Loucy (cell line): ENCODE results near the gene JMJD8.

Experiments used
- H2AFZ ChIP-seq: fragments of 200-600 bp; sonication (generic); 2 replicates; pipeline ENCODE4 v1.6.0; 2016; ENCODE audit warnings: antibody characterized with exemption, mild to moderate bottlenecking, low read length, moderate library complexity
- H3F3A ChIP-seq: fragments of 200-600 bp; 2 replicates; pipeline ENCODE4 v1.6.0; 2016; ENCODE audit warnings: antibody characterized with exemption, low read depth, mild to moderate bottlenecking
- H3K27me3 ChIP-seq: fragments of 200-600 bp; sonication (generic); 2 replicates; pipeline ENCODE4 v1.6.1; 2014; ENCODE audit warnings: low read length, mild to moderate bottlenecking; ENCODE audit not compliant: insufficient read depth, poor library complexity, severe bottlenecking
- H3K36me3 ChIP-seq: fragments of 200-600 bp; sonication (generic); 2 replicates; pipeline ENCODE4 v1.6.1; 2016; ENCODE audit warnings: low read length; ENCODE audit not compliant: insufficient read depth
- H3K4me1 ChIP-seq: fragments of 200-600 bp; sonication (generic); 2 replicates; pipeline ENCODE4 v1.5.1; 2014; ENCODE audit warnings: low read length, mild to moderate bottlenecking; ENCODE audit not compliant: insufficient read depth, poor library complexity, severe bottlenecking
- H3K4me2 ChIP-seq: fragments of 200-600 bp; sonication (generic); 2 replicates; pipeline ENCODE4 v1.6.0; 2014; ENCODE audit warnings: antibody characterized with exemption, low read length, low read depth, mild to moderate bottlenecking; ENCODE audit not compliant: poor library complexity, severe bottlenecking
- H3K4me3 ChIP-seq: fragments of 200-600 bp; sonication (generic); 2 replicates; pipeline ENCODE4 v1.5.1; 2014; ENCODE audit warnings: low read length, mild to moderate bottlenecking, mixed read lengths; ENCODE audit not compliant: poor library complexity, severe bottlenecking
- H3K79me2 ChIP-seq: fragments of 200-600 bp; sonication (generic); 2 replicates; pipeline ENCODE4 v1.6.1; 2014; ENCODE audit warnings: low read length; ENCODE audit not compliant: insufficient read depth
- H3K9ac ChIP-seq: fragments of 200-600 bp; sonication (generic); 2 replicates; pipeline ENCODE4 v1.6.0; 2014; ENCODE audit warnings: mild to moderate bottlenecking, low read depth, low read length, moderate library complexity; ENCODE audit not compliant: poor library complexity, severe bottlenecking
- H3K9me2 ChIP-seq: fragments of 200-600 bp; sonication (generic); replicated peaks from 2 replicates; pipeline ENCODE4 v1.6.1; 2016; ENCODE audit warnings: low read depth, low read length, mixed read lengths
- H3K9me3 ChIP-seq: fragments of 200-600 bp; sonication (generic); 2 replicates; pipeline ENCODE4 v1.6.1; 2014; ENCODE audit warnings: mild to moderate bottlenecking, antibody characterized with exemption, low read length, low read depth; ENCODE audit not compliant: insufficient read depth
- H4K20me1 ChIP-seq: fragments of 200-600 bp; sonication (generic); 2 replicates; pipeline ENCODE4 v1.6.0; 2014; ENCODE audit warnings: antibody characterized with exemption, low read length, mild to moderate bottlenecking; ENCODE audit not compliant: insufficient read depth, poor library complexity, severe bottlenecking
- EZH2phosphoT487 ChIP-seq: fragments of 200-600 bp; IDR thresholded peaks from 2 replicates; pipeline ENCODE4 v1.6.1; 2018; ENCODE audit warnings: antibody characterized with exemption, mild to moderate bottlenecking, moderate library complexity, borderline replicate concordance
- TF ChIP-seq, protein P1 (sequence below): fragments of 200-600 bp; sonication (generic); conservative IDR thresholded peaks from 2 replicates; pipeline ENCODE4 v1.5.1; 2014; ENCODE audit warnings: mild to moderate bottlenecking, antibody characterized with exemption, low read length

JMJD8 gene

GRCh38 chr16:704552-705380 lies 20.6 kb upstream of the JMJD8 start:
- Histone ChIP-seq H2AFZ (no peak overlapping the region), H3K36me3 (no peaks in the 10 kb centered on the region), H4K20me1 (no peaks in the 10 kb centered on the region), H3K9me3 (no peaks in the 10 kb centered on the region), H3K27me3 (no peaks in the 10 kb centered on the region), H3K9ac (no peak overlapping the region), H3K4me1 (no peaks in the 10 kb centered on the region), H3K4me2 (no peak overlapping the region), H3K4me3 (no peak overlapping the region), H3K9me2 (no peaks in the 10 kb centered on the region), H3F3A (no peaks in the 10 kb centered on the region), H3K79me2 (no peaks in the 10 kb centered on the region)
- TF ChIP-seq, protein P1, sequence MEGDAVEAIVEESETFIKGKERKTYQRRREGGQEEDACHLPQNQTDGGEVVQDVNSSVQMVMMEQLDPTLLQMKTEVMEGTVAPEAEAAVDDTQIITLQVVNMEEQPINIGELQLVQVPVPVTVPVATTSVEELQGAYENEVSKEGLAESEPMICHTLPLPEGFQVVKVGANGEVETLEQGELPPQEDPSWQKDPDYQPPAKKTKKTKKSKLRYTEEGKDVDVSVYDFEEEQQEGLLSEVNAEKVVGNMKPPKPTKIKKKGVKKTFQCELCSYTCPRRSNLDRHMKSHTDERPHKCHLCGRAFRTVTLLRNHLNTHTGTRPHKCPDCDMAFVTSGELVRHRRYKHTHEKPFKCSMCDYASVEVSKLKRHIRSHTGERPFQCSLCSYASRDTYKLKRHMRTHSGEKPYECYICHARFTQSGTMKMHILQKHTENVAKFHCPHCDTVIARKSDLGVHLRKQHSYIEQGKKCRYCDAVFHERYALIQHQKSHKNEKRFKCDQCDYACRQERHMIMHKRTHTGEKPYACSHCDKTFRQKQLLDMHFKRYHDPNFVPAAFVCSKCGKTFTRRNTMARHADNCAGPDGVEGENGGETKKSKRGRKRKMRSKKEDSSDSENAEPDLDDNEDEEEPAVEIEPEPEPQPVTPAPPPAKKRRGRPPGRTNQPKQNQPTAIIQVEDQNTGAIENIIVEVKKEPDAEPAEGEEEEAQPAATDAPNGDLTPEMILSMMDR, result no peak
- no peak for TF ChIP-seq EZH2phosphoT487

- Histone ChIP-seq H2AFZ (no peak overlapping the region), H3K4me1 (no peaks in the 10 kb centered on the region), H3F3A (no peaks in the 10 kb centered on the region), H3K9me3 (no peaks in the 10 kb centered on the region), H3K4me2 (no peak overlapping the region), H3K4me3 (no peak overlapping the region), H3K27me3 (no peaks in the 10 kb centered on the region), H3K9me2 (no peaks in the 10 kb centered on the region), H3K79me2 (no peaks in the 10 kb centered on the region), H3K9ac (no peak overlapping the region), H4K20me1 (no peaks in the 10 kb centered on the region), H3K36me3 (no peaks in the 10 kb centered on the region)
- TF ChIP-seq, protein P1, result no peak
- no peak for TF ChIP-seq EZH2phosphoT487
Observed at GRCh38 chr16:704047-704446, 19.9 kb upstream of the JMJD8 start.

- no peak for TF ChIP-seq EZH2phosphoT487
- TF ChIP-seq, protein P1, result no peak
- Histone ChIP-seq H3K4me1 (no peaks in the 10 kb centered on the region), H3K4me3 (no peak overlapping the region), H3K4me2 (no peak overlapping the region), H2AFZ (no peak overlapping the region), H3K9ac (no peak overlapping the region), H3K9me2 (no peaks in the 10 kb centered on the region), H3K9me3 (no peaks in the 10 kb centered on the region), H3K79me2 (no peaks in the 10 kb centered on the region), H3K36me3 (no peaks in the 10 kb centered on the region), H3F3A (no peaks in the 10 kb centered on the region), H4K20me1 (no peaks in the 10 kb centered on the region), H3K27me3 (no peaks in the 10 kb centered on the region)
Observed at GRCh38 chr16:703406-703805, 19.3 kb upstream of the JMJD8 start.
